K562 (cell line): ENCODE measurements around the gene HS3ST2. TPM values are rescaled to one million over a fixed set of nuclear protein-coding genes. Genes with fewer than 3 reads are reported as not detected.

Source experiments
- ATAC-seq: fragments of 200-7000 bp; cut with Tn5 transposase; 3 replicates; pipeline ENCODE4 v1.9.1; 2020; ENCODE audit warnings: moderate library complexity
- BruUV-seq: library from RNA; stranded (reverse); fragments of 400-500 nt; replicated peaks from 2 replicates; lab custom pipeline; 2021; lab: Mats Ljungman, UMichigan
- CTCF ChIA-PET: fragments of 300-600 bp; formaldehyde crosslinking; extraction: SDS; loops from one replicate; lab custom pipeline; 2021; ENCODE audit warnings: low intra/inter-chr PET ratio; lab: Yijun Ruan, JAX
- POLR2A ChIA-PET: fragments of 300-600, 350-650 bp; sonication (Branson Sonifier 250); formaldehyde crosslinking; extraction: SDS; loops from one replicate; lab custom pipeline; 2021; ENCODE audit warnings: antibody characterized with exemption, inconsistent platforms; lab: Yijun Ruan, JAX
- DNase-seq, 4 experiments: peaks; one replicate each; pipeline versions ENCODE4 v3.0.0 to v3.0.0-alpha.2; 2011 to 2018; ENCODE audit warnings: low spot score in 3 of 4, mixed read lengths in 3 of 4; ENCODE audit errors: extremely low read depth in 1 of 4
- FAIRE-seq: peaks from 2 replicates; lab custom pipeline; 2011; peaks lifted over from hg19 to GRCh38; lab: Jason Lieb, UNC
- H2AFZ ChIP-seq: 2 replicates; pipeline ENCODE4 v1.6.0; 2011; ENCODE audit warnings: low read depth, low read length, control low read depth, inconsistent platforms
- H3K27ac ChIP-seq: fragments of 200-600 bp; 3 replicates; pipeline ENCODE4 v1.8.0; 2011; ENCODE audit warnings: low read depth, mild to moderate bottlenecking, control low read depth, inconsistent platforms, low read length, moderate library complexity, mixed read lengths; ENCODE audit errors: extremely low read depth
- H3K27me3 ChIP-seq, 2 experiments: fragments of 300-600 bp in 1 of 2; 2 replicates in 1 of 2; 3 replicates in 1 of 2; pipeline versions ENCODE4 v1.6.0 to v1.8.0; 2011; ENCODE audit warnings: inconsistent platforms in 2 of 2, low read length in 2 of 2, mild to moderate bottlenecking in 1 of 2, mixed read lengths in 1 of 2, moderate library complexity in 1 of 2; ENCODE audit not compliant: control insufficient read depth in 2 of 2, insufficient read depth in 2 of 2
- H3K36me3 ChIP-seq: fragments of 300-600 bp; 3 replicates; pipeline ENCODE4 v1.8.0; 2011; ENCODE audit warnings: mild to moderate bottlenecking, low read length, inconsistent platforms; ENCODE audit not compliant: control insufficient read depth, insufficient read depth
- H3K4me1 ChIP-seq, 2 experiments: fragments of 200-600 bp in 1 of 2; replicated peaks in 1 of 2; 2 replicates in 1 of 2; 3 replicates in 1 of 2; pipeline versions ENCODE4 v1.5.1 to v1.8.0; 2011; ENCODE audit warnings: inconsistent platforms in 2 of 2, low read length in 2 of 2, mild to moderate bottlenecking in 1 of 2, mixed read lengths in 1 of 2, moderate library complexity in 1 of 2; ENCODE audit not compliant: control insufficient read depth in 2 of 2, insufficient read depth in 2 of 2
- H3K4me2 ChIP-seq: 2 replicates; pipeline ENCODE4 v1.6.1; 2011; ENCODE audit warnings: low read length, control low read depth, inconsistent platforms, mixed read lengths; ENCODE audit not compliant: insufficient read depth
- H3K4me3 ChIP-seq: fragments of 200-600 bp; sonication (generic), shearing (Covaris generic); 2 replicates; pipeline ENCODE4 v1.5.1; 2016; ENCODE audit warnings: control low read depth, inconsistent platforms
- H3K79me2 ChIP-seq: fragments of 200-600 bp; 3 replicates; pipeline ENCODE4 v1.8.0; 2011; ENCODE audit warnings: low read length, inconsistent platforms; ENCODE audit not compliant: control insufficient read depth, insufficient read depth
- H3K9ac ChIP-seq, 2 experiments: 2 replicates each; pipeline versions ENCODE4 v1.6.0 to v1.6.1; 2011; ENCODE audit warnings: low read depth in 2 of 2, low read length in 2 of 2, control low read depth in 1 of 2, inconsistent platforms in 1 of 2, mild to moderate bottlenecking in 1 of 2, mixed read lengths in 1 of 2; ENCODE audit not compliant: insufficient read depth in 1 of 2
- H3K9me1 ChIP-seq: one replicate; pipeline ENCODE4 v1.6.0; 2011; ENCODE audit warnings: inconsistent platforms, mild to moderate bottlenecking, low read length, moderate library complexity; ENCODE audit not compliant: control insufficient read depth, insufficient read depth
- H3K9me3 ChIP-seq: replicated peaks from 2 replicates; pipeline ENCODE4 v1.5.1; 2011; ENCODE audit warnings: low read depth, low read length, inconsistent platforms; ENCODE audit not compliant: control insufficient read depth, insufficient read depth
- H4K20me1 ChIP-seq: replicated peaks from 2 replicates; pipeline ENCODE4 v1.6.1; 2011; ENCODE audit warnings: low read length, inconsistent platforms, mixed read lengths; ENCODE audit not compliant: control insufficient read depth, insufficient read depth
- DIDO1 ChIP-seq: fragments of 450-650 bp; IDR thresholded peaks from 2 replicates; pipeline ENCODE4 v1.6.1; 2016; ENCODE audit warnings: low read depth, missing biosample characterization, missing genetic modification characterization
- KDM5B ChIP-seq: fragments of 200-600 bp; sonication (generic); IDR thresholded peaks from 2 replicates; pipeline ENCODE4 v1.6.1; 2012; ENCODE audit warnings: low read depth, mild to moderate bottlenecking, moderate library complexity, low read length, control low read depth, inconsistent platforms; ENCODE audit not compliant: insufficient replicate concordance
- MYC ChIP-seq, 2 experiments: fragments of 250-450 bp in 1 of 2; sonication (Bioruptor Pico) in 1 of 2; IDR thresholded peaks; 2 replicates each; pipeline versions ENCODE4 v1.5.1 to v1.6.1; 2012 to 2021; ENCODE audit warnings: low read depth in 2 of 2, borderline replicate concordance in 1 of 2, improper control_type of control experiment in 1 of 2, low read length in 1 of 2, mild to moderate bottlenecking in 1 of 2, moderate library complexity in 1 of 2
- NCOA1 ChIP-seq: fragments of 450-650 bp; IDR thresholded peaks from 2 replicates; pipeline ENCODE4 v1.6.1; 2016; ENCODE audit warnings: low read depth
- NFIC ChIP-seq: fragments of 450-650 bp; IDR thresholded peaks from 2 replicates; pipeline ENCODE4 v1.6.1; 2017; ENCODE audit warnings: mild to moderate bottlenecking, inconsistent platforms
- RCOR1 ChIP-seq, 2 experiments: IDR thresholded peaks; 2 replicates each; pipeline ENCODE4 v1.6.1; 2012; ENCODE audit warnings: low read depth in 2 of 2, low read length in 2 of 2, borderline replicate concordance in 1 of 2, improper control_type of control experiment in 1 of 2
- WGBS: fragments of 100-300 bp; shearing (Covaris generic); methylation state at CpG from one replicate; pipeline ENCODE4 v1.1.6; 2016; ENCODE audit warnings: low coverage, mixed read lengths; ENCODE audit not compliant: insufficient coverage; ENCODE audit errors: missing lambda C conversion rate; 5-methylcytosine and 5-hydroxymethylcytosine counted together
- in situ Hi-C: fragments of 300-500 bp; cut with MboI; formaldehyde crosslinking; loops from 4 replicates; pipeline ENCODE4 v1.15.0; 2018; ENCODE audit warnings: inconsistent platforms, mixed read lengths
- intact Hi-C: fragments of 100-400 bp; cut with micrococcal nuclease; formaldehyde crosslinking; loops from 2 replicates; pipeline ENCODE4 v1.14.2; 2022
- polyA plus RNA-seq, 8 experiments: library from polyadenylated mRNA; depleted of rRNA in 4 of 8; stranded (reverse) in 5 of 8; unstranded in 3 of 8; fragments of >200 nt; fragmentation: Nextera tagmentation in 2 of 8; fragmentation: Illumina TruSeq in 1 of 8; extraction: Ambion mirVana in 2 of 8; extraction: Trizol in 1 of 8; gene quantifications; 2 replicates each; pipeline versions ENCODE4 v1.2.1 to v1.2.3, GENCODE V29; 2011 to 2014; ENCODE audit warnings: inconsistent platforms in 1 of 8, missing spikeins in 1 of 8
- total RNA-seq, 7 experiments: library from RNA; depleted of rRNA in 6 of 7; stranded (reverse); fragments of >200 nt in 6 of 7; fragmentation: Illumina TruSeq in 2 of 7; extraction: Trizol in 2 of 7; gene quantifications; 2 replicates each; pipeline versions ENCODE4 v1.2.1 to v1.2.3, GENCODE V29; 2011 to 2021; ENCODE audit warnings: low replicate concordance in 1 of 7
- TF ChIP-seq, protein P1 (sequence below): fragments of 250-450 bp; sonication (Bioruptor Pico); IDR thresholded peaks from 2 replicates; pipeline ENCODE4 v1.5.0; 2021; ENCODE audit warnings: mild to moderate bottlenecking, borderline replicate concordance
- TF ChIP-seq, protein P2 (sequence below): fragments of 250-450 bp; sonication (Bioruptor Pico); IDR thresholded peaks from 2 replicates; pipeline ENCODE4 v1.4.0; 2020

Gene HS3ST2
- total and polyA plus RNA-seq, 9 of the 15 experiments (the other 6 are each of a cell fraction or from before 2014, with no cell fraction given) = not detected

DNA sequence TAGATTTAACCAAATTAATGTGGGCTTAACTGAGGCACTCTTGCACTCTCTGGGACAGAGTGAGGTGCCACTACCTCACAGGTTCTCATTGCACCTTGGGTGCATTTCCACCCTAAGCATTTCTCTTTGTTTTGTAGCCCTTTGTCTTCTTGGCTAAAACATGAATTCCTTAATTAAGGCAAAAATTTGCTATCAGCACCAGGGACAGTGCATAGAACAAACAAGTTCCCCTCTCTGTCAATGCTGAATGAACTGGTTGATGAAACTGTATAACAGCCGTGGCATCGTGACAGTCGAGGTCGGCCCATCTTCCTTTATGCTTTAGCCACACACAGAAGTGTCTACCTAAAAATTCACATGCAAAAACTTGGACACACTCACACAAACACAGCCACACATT lies 74.8 kb downstream of the HS3ST2 start (continued):
- TF ChIP-seq MYC (IDR thresholded peaks at IDR 0.05; ENCODE audit: low read depth, low read length) = no peak
- TF ChIP-seq MYC (CRISPR knock-in tag; IDR thresholded peaks at IDR 0.05; ENCODE audit: borderline replicate concordance, low read depth) = no peak
- no peak for TF ChIP-seq NCOA1
- TF ChIP-seq, protein P1, sequence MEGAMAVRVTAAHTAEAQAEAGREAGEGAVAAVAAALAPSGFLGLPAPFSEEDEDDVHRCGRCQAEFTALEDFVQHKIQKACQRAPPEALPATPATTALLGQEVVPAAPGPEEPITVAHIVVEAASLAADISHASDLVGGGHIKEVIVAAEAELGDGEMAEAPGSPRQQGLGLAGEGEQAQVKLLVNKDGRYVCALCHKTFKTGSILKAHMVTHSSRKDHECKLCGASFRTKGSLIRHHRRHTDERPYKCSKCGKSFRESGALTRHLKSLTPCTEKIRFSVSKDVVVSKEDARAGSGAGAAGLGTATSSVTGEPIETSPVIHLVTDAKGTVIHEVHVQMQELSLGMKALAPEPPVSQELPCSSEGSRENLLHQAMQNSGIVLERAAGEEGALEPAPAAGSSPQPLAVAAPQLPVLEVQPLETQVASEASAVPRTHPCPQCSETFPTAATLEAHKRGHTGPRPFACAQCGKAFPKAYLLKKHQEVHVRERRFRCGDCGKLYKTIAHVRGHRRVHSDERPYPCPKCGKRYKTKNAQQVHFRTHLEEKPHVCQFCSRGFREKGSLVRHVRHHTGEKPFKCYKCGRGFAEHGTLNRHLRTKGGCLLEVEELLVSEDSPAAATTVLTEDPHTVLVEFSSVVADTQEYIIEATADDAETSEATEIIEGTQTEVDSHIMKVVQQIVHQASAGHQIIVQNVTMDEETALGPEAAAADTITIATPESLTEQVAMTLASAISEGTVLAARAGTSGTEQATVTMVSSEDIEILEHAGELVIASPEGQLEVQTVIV (CRISPR knock-in tag) = no peak
- no peak for TF ChIP-seq DIDO1 (tag)
- no peak for TF ChIP-seq KDM5B
- TF ChIP-seq, protein P2, sequence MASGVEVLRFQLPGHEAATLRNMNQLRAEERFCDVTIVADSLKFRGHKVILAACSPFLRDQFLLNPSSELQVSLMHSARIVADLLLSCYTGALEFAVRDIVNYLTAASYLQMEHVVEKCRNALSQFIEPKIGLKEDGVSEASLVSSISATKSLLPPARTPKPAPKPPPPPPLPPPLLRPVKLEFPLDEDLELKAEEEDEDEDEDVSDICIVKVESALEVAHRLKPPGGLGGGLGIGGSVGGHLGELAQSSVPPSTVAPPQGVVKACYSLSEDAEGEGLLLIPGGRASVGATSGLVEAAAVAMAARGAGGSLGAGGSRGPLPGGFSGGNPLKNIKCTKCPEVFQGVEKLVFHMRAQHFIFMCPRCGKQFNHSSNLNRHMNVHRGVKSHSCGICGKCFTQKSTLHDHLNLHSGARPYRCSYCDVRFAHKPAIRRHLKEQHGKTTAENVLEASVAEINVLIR (CRISPR knock-in tag) = no peak

DNA sequence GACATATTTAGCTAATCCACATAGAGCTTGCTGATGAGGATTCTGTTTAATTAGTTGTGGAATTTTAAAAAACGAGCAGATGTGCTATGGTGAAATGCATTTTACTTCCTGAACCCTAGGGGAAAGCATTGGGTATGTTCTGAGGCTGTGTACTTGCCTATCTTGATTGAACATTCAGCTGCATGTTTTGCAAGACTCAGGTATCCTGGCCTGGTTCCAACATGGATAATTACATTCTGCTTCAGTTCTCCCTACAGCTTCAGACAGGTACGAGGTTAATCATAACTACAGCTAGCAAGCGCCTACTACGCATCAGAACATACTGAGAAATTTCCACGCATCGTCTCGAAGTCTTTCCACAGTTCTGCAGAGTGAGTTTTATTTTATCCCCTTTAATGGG lies 77.0 kb downstream of the HS3ST2 start:
- H3K9ac ChIP-seq = no peak overlapping the region
- CTCF ChIA-PET = no interaction called here
- BruUV-seq = no TSS peak
- no peaks in the 10 kb centered on the region for H3K79me2 ChIP-seq
- POLR2A ChIA-PET = interaction anchor here (0.6 to 1.1 kb wide), 3 partner anchors 11 to 228 kb away, joined by 3 to 4 read pairs (median 4); no protein-coding TSS in a partner anchor
- H3K36me3 ChIP-seq = no peaks in the 10 kb centered on the region
- DNase-seq (no peak), ATAC-seq (no peak), FAIRE-seq (no peak)
- H3K4me1 ChIP-seq = no peaks in the 10 kb centered on the region
- no peaks in the 10 kb centered on the region for H3K9me1 ChIP-seq
- H3K27me3 ChIP-seq = peaks cover 0 to 8% of the 10 kb centered on the region in 2 experiments; a peak in 1 of 5 replicates
- 3% methylated on average over 7 of the region's 7 CpGs for WGBS
- H4K20me1 ChIP-seq = no peaks in the 10 kb centered on the region
- intact Hi-C loops = no loop called here
- no peak overlapping the region for H3K27ac ChIP-seq
- no peak overlapping the region for H3K4me2 ChIP-seq
- no peaks in the 10 kb centered on the region for H3K9me3 ChIP-seq
- no peak overlapping the region for H3K4me3 ChIP-seq
- in situ Hi-C loops = no loop called here
- H2AFZ ChIP-seq = no peak overlapping the region
- peak; percentile 56 for TF ChIP-seq NFIC
- no peak for TF ChIP-seq RCOR1 (IDR thresholded peaks at IDR 0.05; ENCODE audit: borderline replicate concordance in 1 of 2, low read depth in 2 of 2, low read length in 2 of 2)
